GM12873 (cell line): Measurements from ENCODE around the gene DCTN2.

ENCODE experiments used
- CTCF ChIP-seq: IDR thresholded peaks from 2 replicates; pipeline ENCODE4 v1.5.1; 2012; ENCODE audit warnings: low read depth, mild to moderate bottlenecking, moderate library complexity, low read length, control low read depth; ENCODE audit not compliant: insufficient read depth; ENCODE audit errors: missing control alignments

The DCTN2 gene

GRCh38 chr12:57558864-57559263 is 11.9 kb upstream of the DCTN2 start:
- TF ChIP-seq CTCF = no peak

GRCh38 chr12:57554897-57555296 is 7.9 kb upstream of the DCTN2 start:
- no peak for TF ChIP-seq CTCF

- no peak for TF ChIP-seq CTCF
Measured at GRCh38 chr12:57554453-57554852, 7.5 kb upstream of the DCTN2 start.

- TF ChIP-seq CTCF = no peak
Measured at GRCh38 chr12:57553343-57554202, 6.6 kb upstream of the DCTN2 start.

- no peak for TF ChIP-seq CTCF
Measured at GRCh38 chr12:57552835-57553313, 5.9 kb upstream of the DCTN2 start.

- no peak for TF ChIP-seq CTCF
Measured at GRCh38 chr12:57552306-57552651, 5.3 kb upstream of the DCTN2 start.

DNA sequence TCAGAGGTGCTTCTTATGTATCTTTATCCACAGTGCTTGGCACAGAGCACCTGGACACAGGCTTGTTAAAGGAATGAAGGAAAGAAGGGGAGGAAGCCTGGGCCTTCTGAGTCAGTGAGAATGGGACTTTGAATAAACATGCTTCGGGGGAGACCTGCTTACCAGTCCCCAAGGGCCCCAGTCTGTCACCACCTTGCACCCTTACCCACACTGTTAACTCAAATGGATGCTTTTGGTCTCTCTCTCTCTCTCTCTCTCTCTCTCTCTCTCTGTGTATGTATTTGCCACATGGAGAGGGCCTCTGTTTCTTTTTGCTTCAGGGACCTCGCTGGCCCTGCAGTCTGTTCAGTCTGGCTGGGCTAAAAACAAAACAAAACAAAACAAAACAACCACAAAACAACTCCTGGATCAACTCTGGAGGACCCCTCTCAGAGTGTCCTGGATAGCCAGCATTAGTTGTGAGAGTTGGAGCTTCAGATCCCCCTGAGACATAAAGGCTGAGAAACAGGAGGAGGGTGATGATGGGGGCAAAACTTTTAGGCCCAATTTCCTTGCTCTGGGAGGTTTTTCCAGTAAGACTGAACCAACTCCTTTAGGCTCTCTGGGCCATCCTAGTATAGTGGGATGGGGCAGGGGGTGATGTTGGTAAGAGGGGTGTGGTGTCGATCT is 4.8 kb upstream of the DCTN2 start:
- no peak for TF ChIP-seq CTCF
